HG02884 (cell line): ENCODE measurements around the gene LPCAT1.
"Not testable (repeated sequence)": the region's sequence is repeated elsewhere in the genome, so short reads cannot be mapped to it uniquely, and the experiment has no call there.

Experiments used
- ATAC-seq: cut with Tn5 transposase; IDR thresholded peaks from one replicate; pipeline ENCODE4 v1.9.1; 2021; ENCODE audit warnings: mild to moderate bottlenecking, moderate library complexity; ENCODE audit not compliant: unreplicated experiment

The LPCAT1 gene

DNA sequence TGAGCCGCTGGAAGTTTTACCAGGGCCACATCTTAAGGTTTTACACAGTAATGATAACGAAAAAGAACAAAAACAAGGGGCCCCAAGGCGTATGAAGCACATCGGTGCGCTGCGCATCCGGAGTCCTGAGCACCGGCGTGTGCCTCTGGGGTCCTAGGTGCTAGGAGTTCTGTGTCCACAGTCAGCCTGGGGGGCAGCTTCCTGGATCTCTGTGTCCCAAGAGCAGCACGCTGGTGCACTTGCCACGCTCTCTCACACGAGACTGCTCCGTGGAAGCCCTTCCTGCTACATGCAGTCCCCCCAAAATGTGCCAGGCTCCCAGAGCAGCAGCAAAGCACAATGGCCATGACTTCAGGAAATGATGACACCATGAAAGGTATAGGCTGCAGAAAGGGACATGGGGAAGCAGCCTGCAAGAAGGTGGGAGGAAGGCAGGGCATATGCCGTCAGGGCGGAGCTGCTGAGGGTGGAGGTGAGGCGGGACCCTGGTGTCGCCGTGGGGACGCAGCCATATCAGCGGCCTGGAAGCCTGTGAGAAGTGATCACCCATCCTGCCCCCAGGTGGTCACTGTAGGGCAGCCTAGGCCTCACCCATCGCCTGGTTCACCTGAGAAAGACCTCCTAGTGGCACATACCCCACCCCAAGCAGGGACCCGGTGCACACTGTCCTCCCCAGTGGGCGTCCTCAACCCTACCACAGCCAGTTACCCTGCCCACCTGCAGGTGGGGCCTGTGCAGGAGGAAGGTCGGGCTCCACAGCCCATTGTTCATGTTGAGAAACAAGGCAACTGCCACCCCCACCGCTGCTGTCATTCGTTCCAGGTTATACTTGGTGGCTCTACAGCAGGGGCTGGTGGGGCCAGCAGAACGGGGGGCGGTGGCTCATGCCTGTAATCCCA is 54.9 kb downstream of the LPCAT1 start:
- no peak for ATAC-seq

DNA sequence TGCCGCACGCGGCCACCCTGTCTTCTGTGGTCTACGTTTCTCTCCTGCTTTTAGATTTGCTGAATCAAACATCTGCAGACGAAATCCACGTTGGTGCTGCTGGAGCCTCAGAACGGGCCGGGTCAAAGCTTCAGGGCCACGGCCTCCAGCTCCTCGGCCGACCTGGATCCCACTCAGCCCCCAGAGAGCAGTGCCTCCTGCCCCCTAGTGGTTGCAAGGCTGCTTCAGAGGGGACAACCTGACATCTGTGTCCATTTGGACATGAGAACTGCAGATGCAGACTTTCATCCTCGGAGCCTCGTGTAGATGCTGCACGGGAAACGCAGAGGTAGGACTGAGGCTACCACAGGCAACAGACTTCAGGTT is 55.5 kb downstream of the LPCAT1 start:
- ATAC-seq = no peak

GRCh38 chr5:1467341-1468246 is 56.2 kb downstream of the LPCAT1 start:
- ATAC-seq = no peak

DNA sequence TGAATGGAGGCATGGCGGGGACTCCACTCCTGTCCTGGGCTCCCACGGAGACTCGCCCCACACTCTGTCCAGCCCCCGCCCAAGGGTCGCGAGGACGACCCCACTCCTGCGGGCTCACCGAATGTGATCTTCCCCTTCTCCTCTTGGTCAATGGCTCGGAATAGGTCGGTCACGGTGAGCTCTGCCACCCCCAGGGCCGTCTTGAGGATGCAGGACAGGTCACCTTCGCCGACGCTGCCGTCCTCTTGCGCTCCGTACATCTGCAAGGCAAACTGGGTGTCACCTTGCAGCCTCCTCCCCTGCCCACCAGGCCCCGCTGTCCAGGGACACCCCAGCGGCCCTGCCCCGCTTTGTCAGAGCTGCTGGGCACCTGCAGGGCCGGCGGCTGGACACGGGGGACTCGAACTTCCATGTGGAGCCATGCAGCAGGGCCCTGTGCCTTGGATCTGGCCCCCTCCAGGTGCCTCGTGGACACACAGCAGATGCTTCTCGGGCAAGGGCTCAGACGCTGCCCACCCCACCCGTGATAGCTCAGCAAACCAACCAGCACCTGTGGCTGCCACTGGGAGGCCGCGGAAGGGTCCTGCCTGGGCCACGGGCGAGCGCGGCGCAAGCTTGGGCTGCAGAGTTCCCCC is 57.0 kb downstream of the LPCAT1 start:
- ATAC-seq = no peak

DNA sequence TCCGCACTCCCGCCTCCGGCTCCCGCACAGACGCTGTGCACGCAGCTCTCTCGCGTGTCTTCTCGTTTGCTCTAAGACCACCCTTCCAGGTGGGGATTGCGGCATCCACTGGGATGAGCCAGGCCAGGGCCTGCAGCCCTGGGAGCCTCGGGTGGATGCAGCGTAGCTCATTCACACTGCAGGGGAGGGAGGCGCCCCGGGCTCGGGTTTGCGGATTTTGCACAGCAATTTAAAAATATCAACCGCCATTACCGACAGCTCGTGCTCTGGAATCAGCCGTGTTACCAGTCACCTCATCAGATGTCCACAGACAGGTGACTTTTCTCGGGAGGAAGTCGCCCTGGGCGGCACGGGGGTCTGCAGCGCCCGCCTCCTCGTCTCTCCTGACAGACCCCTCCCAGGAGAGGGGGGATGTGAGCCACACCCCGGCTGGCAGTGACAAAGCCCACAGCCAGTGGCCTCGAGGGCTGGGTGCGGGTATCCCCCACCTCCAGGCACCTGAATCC is 57.7 kb downstream of the LPCAT1 start:
- no peak for ATAC-seq

DNA sequence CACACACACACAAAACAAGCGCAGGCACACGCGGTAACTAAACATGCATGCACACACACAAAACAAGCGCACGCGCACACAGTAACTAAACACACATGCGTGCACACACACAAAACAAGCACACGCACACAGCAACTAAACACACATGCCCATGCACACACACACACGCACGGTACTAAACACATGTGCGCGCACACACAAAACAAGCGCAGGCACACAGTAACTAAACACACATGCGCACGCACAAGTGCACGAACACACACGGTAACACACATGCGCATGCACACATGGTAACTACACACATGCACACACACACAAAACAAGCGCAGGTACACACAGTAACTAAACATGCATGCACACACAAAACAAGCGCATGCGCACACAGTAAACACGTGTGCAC is 58.6 kb downstream of the LPCAT1 start:
- no peak for ATAC-seq

GRCh38 chr5:1464511-1464910 is 59.2 kb downstream of the LPCAT1 start:
- ATAC-seq = no peak

DNA sequence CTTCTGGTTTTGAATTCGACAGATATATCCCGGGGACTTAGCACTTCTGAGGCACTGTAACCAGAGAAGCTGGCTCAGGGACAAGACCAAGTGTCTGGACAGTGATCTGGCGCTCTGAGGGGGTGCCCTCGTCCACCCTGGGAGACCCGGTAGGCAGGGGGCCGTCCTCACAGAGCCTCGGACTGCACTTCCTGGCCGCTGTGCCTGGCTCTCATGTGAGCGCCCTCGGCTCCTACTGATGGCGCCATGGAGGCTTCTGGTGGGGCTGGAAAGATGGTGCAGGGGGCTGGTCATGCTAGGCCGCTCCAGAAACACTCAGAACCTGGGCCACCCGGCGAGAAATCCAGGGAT is 59.7 kb downstream of the LPCAT1 start:
- ATAC-seq = no peak

GRCh38 chr5:1463326-1464095 is 60.2 kb downstream of the LPCAT1 start:
- no peak for ATAC-seq

DNA sequence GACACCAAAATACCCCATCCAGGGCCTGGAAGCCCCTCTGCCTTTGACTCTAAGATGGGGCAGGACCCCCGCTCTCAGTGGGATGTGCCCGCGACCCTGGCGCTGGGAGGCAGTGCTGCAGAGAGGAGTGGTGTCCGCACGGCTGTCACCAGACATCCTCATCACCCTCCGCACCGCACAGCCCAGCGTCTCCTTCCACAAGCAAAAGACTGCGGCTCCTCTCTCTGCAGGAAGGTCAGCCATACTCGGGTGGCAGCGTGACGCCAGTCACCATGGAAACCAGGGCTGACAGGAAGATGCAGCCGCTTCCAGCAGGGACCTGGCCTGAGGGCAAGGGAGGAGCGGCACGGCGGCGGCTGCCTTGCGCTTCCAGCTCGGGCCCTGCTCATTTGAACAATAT is 61.4 kb downstream of the LPCAT1 start:
- no peak for ATAC-seq

DNA sequence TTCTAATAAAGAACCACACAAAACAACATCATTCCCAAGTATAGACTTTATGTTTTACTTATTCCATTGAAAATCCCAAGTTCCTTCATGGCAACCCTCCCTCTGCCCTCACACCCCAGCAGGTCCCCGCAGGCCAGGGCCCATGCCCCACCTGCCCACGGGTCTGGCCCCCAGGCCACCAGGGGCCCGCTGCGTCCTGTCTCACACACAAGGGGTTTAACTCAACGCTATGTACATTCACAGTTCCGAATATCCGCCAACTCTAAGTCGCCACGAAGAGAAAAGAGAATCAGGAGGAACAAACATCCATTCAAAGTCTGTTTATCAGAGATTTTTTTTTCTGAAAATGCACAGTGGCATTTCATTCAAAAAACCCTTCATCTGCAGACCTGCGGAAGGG is 62.4 kb downstream of the LPCAT1 start:
- no peak for ATAC-seq

DNA sequence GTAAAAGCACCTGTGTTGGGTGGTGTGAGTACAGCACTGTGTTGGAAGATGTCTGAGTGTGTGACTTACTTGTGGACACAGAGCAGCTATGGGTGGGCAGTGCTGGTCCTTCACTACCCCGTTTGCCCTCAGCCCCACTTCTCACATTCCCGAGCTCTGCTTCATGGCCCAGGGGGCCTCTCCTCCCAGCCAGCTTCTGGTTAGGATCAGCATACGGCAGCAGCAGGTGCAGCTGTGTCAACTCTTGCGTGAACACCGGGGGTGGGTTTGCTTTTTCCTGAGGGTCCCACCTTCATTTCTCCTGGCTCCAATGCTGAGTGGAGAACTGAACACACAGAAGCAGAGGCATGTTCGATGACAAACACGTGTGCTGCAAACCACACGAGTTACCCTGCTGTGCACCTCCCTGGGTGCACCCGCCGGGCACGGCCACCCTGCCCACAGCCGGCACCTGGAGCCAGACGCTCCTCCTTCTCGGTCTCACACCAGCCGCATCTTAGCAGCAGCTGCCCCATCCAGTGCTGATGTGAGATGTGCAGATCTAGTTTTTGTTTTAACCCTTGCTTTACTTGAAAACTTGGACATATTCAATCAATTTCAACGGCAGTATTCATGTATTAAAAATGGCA is 63.6 kb downstream of the LPCAT1 start:
- no peak for ATAC-seq

DNA sequence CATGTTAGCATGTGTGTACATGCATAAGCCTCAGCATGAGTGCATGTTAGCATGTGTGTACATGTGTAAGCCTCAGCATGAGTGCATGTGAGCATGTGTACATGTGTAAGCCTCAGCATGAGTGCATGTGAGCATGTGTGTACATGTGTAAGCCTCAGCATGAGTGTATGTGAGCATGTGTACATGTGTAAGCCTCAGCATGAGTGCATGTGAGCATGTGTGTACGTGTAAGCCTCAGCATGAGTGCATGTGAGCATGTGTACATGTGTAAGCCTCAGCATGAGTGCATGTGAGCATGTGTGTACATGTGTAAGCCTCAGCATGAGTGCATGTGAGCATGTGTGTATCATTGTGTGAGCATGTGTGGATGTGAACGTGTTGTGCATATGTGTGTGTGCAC is 64.3 kb downstream of the LPCAT1 start:
- ATAC-seq = not testable (repeated sequence)

DNA sequence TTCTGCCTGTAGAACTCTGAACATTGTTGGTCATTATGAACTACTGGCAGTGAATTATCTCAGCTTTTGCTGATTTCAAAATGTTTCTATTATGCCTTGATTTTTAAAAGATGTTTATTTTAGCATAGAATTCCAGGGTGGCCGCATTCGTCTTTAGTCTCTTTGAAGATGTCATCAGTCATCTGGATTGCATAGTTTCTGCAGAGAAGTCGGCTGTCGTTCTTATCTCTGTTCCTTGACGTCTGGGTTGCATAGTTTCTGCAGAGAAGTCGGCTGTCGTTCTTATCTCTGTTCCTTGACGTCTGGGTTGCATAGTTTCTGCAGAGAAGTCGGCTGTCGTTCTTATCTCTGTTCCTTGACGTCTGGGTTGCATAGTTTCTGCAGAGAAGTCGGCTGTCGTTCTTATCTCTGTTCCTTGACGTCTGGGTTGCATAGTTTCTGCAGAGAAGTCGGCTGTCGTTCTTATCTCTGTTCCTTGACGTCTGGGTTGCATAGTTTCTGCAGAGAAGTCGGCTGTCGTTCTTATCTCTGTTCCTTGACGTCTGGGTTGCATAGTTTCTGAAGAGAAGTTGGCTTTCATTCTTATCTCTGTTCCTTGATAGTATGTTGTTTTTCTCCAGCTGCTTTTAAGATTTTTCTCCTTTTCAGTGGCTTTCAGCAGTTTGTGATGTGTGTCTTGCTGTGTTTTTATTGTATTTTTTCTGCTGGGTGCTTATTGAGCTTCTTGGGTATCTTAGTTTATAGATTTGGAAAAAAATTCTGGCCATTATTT is 67.5 kb downstream of the LPCAT1 start:
- not testable (repeated sequence) for ATAC-seq

- ATAC-seq = no peak
These were observed 70.1 kb downstream of the LPCAT1 start for GRCh38 chr5:1453613-1454012.

DNA sequence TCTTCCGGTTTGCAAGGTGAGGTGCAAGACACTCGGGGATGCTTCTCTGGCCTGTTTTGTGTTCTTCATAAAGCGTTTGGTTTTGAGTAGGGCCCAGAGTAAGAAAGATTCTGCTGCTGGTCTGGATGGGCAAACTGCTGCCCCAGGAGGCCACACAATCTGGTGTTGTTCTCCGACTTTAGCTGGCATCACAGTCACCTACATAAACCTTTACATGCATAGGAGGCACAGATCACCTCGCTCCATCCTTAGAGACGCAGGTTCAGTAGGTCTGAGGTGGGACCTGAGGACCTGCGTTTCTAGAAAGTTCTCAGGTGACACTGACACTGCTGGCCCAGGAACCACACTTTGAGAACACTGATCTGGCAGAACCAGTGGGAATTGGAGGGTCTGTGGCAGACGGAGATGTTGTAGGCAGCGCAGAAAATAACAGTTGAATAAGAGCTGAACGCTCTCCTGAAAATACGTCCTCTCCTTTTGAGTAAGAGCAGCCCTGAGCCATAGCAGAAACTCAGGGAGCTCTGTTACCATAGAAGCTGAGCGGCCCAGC is 74.6 kb downstream of the LPCAT1 start:
- ATAC-seq = no peak

DNA sequence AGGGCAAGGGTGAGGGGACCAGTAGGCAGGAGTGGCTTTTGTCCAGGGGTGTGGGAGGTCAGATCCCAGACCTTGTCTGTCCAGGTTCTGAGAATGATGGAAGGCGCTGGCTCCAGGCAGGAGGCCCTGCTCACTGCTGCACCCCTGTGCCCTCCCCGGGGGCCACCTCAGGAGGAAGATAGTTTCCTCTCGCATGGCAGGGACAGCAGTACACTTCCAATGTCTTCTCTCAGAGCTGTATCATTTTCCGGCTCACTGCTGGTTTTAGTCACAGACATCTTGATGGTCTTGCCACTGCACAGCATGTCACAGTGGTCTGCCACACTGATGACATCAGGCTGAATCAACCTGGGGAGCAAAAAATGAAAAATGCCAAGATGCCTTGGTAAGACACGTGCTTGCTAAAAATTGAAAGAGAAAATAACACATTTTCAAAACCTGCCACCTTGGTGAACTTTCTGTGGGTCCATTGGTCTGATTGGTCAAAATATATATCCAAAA is 75.2 kb downstream of the LPCAT1 start:
- ATAC-seq = no peak

GRCh38 chr5:1447671-1448361 is 75.9 kb downstream of the LPCAT1 start:
- no peak for ATAC-seq
